Cardiac muscle cell (in vitro differentiated cells and primary cell): ENCODE data around the gene ITSN1. TPM values are rescaled to one million over a fixed set of nuclear protein-coding genes. Genes with fewer than 3 reads are reported as not detected.

Experiments used
- DNase-seq, 2 donors: peaks; one replicate each; pipeline versions ENCODE4 v3.0.0 to v3.0.0-alpha.2; 2010 to 2017; ENCODE audit warnings: low read depth in 1 of 2, low spot score in 1 of 2
- H3K27ac ChIP-seq: fragments of 200-600 bp; sonication (generic); 2 replicates; pipeline ENCODE4 v1.5.1; 2016
- H3K27me3 ChIP-seq: fragments of 200-600 bp; sonication (generic); 2 replicates; pipeline ENCODE4 v1.6.0; 2016; ENCODE audit warnings: control low read depth
- H3K36me3 ChIP-seq: fragments of 200-600 bp; sonication (generic); 2 replicates; pipeline ENCODE4 v1.5.1; 2016; ENCODE audit warnings: control low read depth
- H3K4me1 ChIP-seq: fragments of 200-600 bp; sonication (generic); 2 replicates; pipeline ENCODE4 v1.8.1; 2017; ENCODE audit warnings: low read depth, mild to moderate bottlenecking, mixed run types
- H3K4me3 ChIP-seq: fragments of 200-600 bp; sonication (generic); 2 replicates; pipeline ENCODE4 v1.5.1; 2016; ENCODE audit warnings: mild to moderate bottlenecking
- H3K9me3 ChIP-seq: fragments of 200-600 bp; sonication (generic); 2 replicates; pipeline ENCODE4 v1.5.1; 2017; ENCODE audit warnings: low read depth, mild to moderate bottlenecking, control low read depth
- polyA plus RNA-seq: library from polyadenylated mRNA; unstranded; fragments of >200 nt; fragmentation: Nextera tagmentation; extraction: Ambion mirVana; gene quantifications from 2 replicates; pipeline ENCODE4 v1.2.1, GENCODE V29; 2016
- total RNA-seq: library from RNA; depleted of rRNA; stranded (reverse); fragments of >200 nt; gene quantifications from 2 replicates; pipeline ENCODE4 v1.2.3, GENCODE V29; 2016
- TF ChIP-seq, protein P1 (sequence below): IDR thresholded peaks from 2 replicates; pipeline ENCODE4 v1.5.1; 2012; ENCODE audit warnings: low read depth, mild to moderate bottlenecking, low read length

The ITSN1 gene
- total and polyA plus RNA-seq, 2 experiments from 2014 or later: 92.4 to 125 TPM

- Histone ChIP-seq H3K36me3 (peaks cover 12% of the 10 kb centered on the region), H3K27me3 (no peaks in the 10 kb centered on the region), H3K4me1 (peaks cover 8% of the 10 kb centered on the region), H3K27ac (peak overlapping the region; percentile 45), H3K9me3 (no peaks in the 10 kb centered on the region), H3K4me3 (no peak overlapping the region)
- TF ChIP-seq, protein P1, sequence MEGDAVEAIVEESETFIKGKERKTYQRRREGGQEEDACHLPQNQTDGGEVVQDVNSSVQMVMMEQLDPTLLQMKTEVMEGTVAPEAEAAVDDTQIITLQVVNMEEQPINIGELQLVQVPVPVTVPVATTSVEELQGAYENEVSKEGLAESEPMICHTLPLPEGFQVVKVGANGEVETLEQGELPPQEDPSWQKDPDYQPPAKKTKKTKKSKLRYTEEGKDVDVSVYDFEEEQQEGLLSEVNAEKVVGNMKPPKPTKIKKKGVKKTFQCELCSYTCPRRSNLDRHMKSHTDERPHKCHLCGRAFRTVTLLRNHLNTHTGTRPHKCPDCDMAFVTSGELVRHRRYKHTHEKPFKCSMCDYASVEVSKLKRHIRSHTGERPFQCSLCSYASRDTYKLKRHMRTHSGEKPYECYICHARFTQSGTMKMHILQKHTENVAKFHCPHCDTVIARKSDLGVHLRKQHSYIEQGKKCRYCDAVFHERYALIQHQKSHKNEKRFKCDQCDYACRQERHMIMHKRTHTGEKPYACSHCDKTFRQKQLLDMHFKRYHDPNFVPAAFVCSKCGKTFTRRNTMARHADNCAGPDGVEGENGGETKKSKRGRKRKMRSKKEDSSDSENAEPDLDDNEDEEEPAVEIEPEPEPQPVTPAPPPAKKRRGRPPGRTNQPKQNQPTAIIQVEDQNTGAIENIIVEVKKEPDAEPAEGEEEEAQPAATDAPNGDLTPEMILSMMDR: no peak
- peak in 1 of 2 donors; percentile 24 for DNase-seq
Measured at GRCh38 chr21:33750017-33750416, 107.7 kb downstream of the ITSN1 start.

GRCh38 chr21:33751120-33751519 is 108.8 kb downstream of the ITSN1 start:
- Histone ChIP-seq H3K27me3 (no peaks in the 10 kb centered on the region), H3K4me1 (peaks cover 8% of the 10 kb centered on the region), H3K9me3 (no peaks in the 10 kb centered on the region), H3K36me3 (peaks cover 16% of the 10 kb centered on the region), H3K4me3 (no peak overlapping the region), H3K27ac (peak overlapping the region; percentile 45)
- TF ChIP-seq, protein P1: no peak
- peak in 1 of 2 donors; percentile 27 for DNase-seq

- peak overlapping the region; percentile 45 for H3K27ac ChIP-seq
- DNase-seq: no peak
- TF ChIP-seq, protein P1: no peak
- no peaks in the 10 kb centered on the region for H3K9me3 ChIP-seq
- H3K27me3 ChIP-seq: no peaks in the 10 kb centered on the region
- peaks cover 19% of the 10 kb centered on the region for H3K36me3 ChIP-seq
- peaks cover 8% of the 10 kb centered on the region for H3K4me1 ChIP-seq
- H3K4me3 ChIP-seq: no peak overlapping the region
Measured at GRCh38 chr21:33751533-33751932, 109.2 kb downstream of the ITSN1 start.

DNA sequence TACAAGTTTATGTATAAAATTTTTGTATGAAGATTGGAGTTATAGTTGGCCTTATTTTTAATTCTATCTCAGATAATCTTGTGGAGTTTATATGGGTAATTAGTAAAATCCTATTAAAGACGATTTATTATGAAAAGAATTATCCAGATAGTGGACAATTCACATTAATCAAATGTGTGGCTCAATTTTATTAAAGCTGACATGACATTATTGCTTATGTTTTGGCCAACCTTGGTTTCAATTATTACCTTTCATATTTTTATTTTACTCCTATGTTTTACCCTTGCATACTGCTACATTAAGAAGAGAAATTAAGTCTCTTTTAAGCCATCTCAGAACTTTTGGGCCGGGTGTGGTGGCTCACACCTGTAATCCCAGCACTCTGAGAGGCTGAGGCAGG is 110.0 kb downstream of the ITSN1 start:
- TF ChIP-seq, protein P1: no peak
- Histone ChIP-seq H3K9me3 (no peaks in the 10 kb centered on the region), H3K4me3 (no peak overlapping the region), H3K4me1 (peaks cover 8% of the 10 kb centered on the region), H3K27me3 (no peaks in the 10 kb centered on the region), H3K36me3 (peaks cover 25% of the 10 kb centered on the region), H3K27ac (no peak overlapping the region)
- DNase-seq: no peak

DNA sequence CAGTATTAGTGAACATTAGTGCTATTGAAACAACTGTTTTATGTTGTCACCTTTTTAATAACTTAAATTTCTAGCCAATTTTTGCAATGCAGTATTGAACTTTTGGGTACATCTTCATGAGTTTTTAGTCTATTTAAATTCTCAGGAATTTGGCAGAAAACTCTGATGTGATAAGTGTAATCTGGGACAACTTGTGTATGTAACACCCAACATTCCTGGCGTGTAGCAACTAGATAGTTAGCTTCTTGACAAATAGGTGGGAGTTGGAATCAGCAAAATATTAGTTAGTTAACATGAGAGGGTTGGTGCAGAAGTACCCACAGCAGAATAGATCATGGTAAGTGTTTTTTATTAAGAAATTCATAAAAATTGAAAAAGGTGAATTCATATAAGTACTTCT is 111.6 kb downstream of the ITSN1 start:
- Histone ChIP-seq H3K4me3 (no peak overlapping the region), H3K9me3 (no peaks in the 10 kb centered on the region), H3K4me1 (peaks cover 8% of the 10 kb centered on the region), H3K27me3 (no peaks in the 10 kb centered on the region), H3K27ac (peak overlapping the region; percentile 8), H3K36me3 (peaks cover 36% of the 10 kb centered on the region)
- DNase-seq: peak in 1 of 2 donors; percentile 38
- TF ChIP-seq, protein P1: no peak

- Histone ChIP-seq H3K9me3 (no peaks in the 10 kb centered on the region), H3K27me3 (no peaks in the 10 kb centered on the region), H3K4me1 (peaks cover 8% of the 10 kb centered on the region), H3K36me3 (peaks cover 39% of the 10 kb centered on the region), H3K4me3 (no peak overlapping the region), H3K27ac (peak overlapping the region; percentile 8)
- TF ChIP-seq, protein P1: no peak
- peak in 1 of 2 donors; percentile 37 for DNase-seq
Measured at GRCh38 chr21:33754481-33754880, 112.2 kb downstream of the ITSN1 start.
